Inferior parietal cortex (tissue), 1 donor: Measurements from ENCODE around the gene ELMO2.

ENCODE experiments used
- DNase-seq: peaks from one replicate; pipeline ENCODE4 v3.0.0-alpha.2; 2016; ENCODE audit errors: extremely low spot score

Gene ELMO2

DNA sequence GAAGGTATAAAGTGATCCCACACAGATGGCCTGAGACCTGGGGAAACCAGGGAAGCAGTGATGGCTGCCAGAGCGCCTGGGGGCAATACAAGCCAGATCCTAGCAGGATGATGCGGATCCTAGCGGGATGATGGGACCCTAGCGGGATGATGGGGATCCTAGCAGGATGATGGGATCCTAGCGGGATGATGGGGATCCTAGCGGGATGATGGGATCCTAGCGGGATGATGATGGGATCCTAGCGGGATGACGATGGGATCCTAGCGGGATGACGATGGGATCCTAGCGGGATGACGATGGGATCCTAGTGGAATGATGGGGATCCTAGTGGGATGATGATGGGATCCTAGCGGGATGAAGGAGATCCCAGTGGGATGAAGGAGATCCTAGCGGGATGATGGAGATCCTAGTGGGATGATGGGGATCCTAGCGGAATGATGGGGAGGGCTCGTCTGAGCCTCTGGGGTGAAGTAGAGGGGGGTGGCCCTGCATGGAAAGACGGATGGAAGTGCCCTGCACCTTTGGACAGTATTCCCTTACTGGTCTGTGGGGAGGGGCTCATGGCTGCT lies 54.0 kb downstream of the ELMO2 start:
- DNase-seq = no peak

DNA sequence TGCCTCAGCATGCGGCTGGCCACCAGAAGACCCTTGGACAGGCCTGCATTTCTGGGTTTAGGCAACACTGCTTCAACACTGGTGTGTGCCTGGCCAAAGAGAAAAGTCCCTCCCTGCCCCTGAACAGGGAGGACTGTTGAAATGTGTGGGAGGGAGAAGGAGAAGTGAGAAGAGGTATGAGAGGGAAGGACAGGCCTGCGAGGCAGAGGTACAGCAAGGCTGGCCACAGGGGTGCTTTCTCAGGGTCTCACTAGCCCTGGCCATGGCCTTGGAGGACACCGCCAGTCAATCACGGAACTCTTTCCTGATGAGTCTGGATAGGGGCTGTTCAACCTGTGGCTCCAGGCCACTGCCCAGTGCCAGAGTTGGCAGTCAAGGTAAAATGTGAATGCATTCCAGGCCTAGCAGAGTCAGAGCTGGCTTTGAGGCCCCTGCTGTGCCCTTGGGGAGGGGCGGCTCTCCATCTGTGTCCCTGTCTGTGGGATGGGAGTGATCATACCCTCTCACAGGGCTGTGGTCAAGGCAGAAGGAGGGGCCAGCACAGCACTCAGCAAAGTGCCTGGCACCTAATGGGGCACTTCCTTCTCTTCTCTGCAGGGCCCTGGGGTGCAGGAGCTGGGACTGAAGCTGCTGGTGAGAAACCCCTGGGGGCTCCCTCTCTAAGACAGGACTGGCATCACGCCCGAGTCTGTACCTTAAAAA lies 54.9 kb downstream of the ELMO2 start:
- no peak for DNase-seq

DNA sequence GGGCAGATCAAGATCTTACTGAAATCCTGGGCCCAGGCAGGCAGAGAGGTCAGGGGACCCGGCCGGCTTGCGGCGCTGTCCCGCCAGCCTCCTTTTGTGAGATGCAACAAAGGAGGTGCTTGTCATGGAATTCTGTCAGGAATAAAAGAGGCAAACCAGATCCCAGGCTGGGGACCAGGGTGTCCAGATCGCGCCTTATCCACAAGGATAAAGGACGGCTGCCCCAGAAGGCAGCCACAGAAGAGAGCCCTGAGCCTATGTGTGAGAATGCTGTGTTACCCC lies 55.5 kb downstream of the ELMO2 start:
- DNase-seq = no peak

DNA sequence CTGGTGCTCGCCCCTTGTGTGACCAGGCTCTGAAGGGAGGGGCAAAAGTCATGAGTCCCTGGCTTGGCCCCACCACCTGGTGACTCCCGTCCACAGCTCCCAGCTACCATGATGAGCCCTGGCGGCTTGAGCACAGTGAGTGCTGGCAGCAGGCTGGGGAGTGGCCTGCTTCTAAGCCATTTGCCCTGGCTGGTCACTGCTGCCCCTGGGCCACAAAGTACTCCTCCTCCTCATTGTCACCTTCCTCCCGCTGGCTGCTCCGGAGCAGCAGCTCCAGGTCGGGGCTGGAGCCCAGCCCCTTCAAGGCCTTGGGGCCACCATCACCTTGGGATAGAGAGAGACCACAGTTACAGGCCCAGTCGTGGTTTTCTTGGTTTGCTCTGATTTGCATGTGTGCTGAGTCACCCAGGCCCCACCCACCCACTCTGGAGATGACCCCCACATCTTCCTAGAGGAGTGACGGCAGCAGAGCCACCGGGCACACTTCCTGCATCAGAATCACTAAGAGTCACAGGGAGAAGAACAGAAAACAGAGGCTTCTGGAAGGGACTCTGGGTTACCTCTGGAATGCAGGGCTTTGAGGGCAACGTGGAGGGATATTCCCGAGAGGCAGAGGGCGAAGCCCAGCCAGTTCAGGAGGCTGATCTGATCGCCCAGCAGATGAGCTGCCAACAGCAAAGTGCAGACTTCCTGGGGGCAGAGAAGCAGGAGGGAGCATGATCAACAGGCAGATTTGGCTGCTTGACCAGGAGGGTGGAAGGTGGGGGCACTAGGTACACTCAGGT lies 56.0 kb downstream of the ELMO2 start:
- DNase-seq = no peak

DNA sequence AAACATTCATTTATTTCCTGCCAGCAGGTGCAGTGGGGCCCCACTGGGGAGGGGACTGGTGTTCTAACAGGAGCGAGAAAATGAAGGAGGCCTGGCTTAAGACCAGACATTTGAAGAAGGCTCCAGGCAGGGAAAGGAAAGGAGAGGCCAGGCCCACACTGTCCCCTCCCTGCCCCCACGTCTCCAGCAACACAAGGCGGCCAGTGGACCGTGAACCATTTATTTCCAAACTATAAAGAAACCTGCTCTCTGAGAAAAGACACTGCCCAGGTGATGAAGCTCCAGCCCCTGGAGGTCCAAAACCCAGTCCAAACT lies 56.7 kb downstream of the ELMO2 start:
- no peak for DNase-seq

DNA sequence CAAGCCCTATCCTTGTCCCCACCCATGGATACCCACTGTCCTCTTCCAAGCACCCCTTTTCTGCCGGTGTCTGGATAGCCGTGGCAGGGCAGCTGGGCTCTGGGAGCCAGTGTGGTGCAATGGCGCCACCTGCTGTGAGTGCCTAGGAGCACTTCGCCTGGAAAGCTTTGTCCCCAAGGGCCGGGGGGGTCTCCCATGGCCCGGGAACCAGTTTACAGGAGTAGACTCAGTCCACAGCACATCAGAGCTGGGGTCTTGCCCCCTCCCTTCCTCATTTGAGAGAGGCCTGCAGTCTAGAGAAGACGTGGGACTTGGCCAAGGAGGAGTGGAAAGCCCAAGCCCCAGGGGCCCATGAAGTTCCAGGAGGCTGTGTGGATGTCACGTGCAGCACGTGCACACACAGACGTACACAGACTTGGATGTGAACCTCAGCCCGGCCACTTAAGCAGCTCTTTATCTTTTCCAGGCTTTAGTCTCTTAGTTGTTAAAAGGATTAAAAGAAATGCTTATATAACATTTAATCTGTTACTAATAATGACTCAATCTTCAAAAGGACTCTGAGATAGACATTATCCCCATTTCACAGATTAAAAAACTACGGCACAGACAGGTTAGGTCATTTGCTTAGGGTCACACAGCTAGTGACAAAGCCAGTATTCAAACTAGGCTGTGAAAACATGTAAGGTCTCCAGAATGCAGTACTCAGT lies 57.2 kb downstream of the ELMO2 start:
- DNase-seq = peak; percentile 73

DNA sequence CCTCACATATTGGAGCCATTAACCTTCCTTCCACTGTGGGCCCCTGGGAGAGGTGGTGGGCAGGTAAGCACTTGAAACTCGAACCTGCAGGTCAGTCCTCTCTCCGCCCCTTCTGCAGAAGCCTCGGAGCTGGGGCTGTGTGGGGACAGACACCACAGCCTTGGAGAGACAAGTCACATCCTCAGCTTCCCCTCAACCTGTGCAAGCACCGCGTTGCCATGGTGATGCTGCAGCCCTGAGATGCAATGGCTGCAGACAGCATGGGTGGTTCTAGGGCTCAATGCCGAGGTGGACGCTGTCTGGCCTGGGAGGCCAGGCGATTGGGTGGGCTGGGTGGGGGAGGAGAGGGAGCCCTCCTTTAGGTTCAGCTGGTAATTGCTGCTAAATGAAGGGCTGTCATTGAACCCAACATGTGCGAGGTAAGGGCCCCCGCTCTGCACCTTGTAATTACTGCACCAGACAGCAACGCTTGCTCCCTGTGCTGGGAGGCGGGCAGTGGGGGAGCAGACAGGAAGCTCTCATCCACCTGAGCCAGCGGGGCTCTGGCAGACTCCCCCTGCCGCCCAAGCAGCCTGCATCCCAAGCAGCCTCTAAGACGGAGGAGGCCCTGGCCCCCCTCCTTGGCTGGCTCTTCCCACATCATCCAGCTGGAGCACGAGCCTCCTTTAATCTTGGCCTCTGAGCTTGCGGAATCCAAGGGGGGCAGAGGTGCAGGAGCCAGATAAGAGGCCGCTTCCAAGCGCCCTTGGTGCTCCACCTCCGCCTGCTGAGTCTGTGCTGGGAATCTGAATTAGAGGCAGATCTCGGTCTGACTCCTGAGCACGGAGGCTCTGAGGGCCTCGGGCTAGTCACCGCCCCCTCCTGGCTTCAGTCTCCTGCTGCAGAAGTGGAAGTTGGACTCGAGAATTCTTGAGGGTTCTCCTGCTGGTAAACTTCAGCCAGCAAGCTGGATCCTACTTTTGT lies 58.3 kb downstream of the ELMO2 start:
- DNase-seq = no peak

DNA sequence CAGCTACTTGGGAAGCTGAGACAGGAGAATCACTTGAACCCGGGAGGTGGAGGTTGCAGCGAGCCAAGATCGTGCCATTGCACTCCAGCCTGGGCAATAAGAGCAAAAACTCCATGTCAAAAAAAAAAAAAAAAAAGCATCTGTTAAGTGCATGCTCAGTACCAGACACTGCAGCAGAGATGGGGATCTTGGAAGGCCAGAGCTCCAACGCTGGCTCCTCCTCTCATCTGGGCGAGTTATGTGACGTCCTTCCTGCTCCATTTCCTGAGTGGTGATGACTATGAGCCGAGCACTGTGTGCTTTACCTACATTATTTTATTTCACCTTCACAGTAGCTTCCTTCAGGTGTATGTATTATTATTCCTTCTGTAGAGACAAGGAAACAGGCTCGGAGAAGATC lies 59.6 kb downstream of the ELMO2 start:
- DNase-seq = no peak

DNA sequence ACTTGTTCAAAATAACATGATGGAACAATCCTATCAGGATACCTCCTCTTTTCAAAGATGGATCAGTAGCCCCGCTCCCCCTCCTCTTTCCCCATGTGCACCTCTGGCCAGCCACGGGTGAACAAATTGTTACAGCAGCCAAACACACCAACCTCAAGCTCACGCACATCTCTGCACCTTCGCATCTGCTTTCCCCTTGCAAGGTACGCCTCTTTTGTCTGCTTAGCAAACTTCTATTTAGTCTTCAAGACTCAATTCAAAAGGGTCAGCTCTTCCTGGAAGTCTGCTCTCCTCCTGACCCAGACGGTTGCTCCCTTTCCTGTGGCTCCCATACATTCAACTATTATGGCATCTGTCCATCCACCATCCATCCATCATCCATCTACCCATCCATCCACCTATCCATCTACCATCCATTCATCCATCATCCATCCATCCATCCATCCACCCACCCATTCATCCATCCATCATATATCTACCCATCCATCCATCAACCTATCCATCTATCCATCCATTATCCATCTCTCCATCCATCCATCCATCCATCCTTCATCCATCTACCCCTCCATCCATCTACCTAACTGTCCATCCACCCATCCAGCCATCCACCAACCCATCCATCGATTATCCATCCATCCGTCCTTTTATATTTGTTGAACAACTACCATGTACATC lies 61.8 kb downstream of the ELMO2 start:
- no peak for DNase-seq

DNA sequence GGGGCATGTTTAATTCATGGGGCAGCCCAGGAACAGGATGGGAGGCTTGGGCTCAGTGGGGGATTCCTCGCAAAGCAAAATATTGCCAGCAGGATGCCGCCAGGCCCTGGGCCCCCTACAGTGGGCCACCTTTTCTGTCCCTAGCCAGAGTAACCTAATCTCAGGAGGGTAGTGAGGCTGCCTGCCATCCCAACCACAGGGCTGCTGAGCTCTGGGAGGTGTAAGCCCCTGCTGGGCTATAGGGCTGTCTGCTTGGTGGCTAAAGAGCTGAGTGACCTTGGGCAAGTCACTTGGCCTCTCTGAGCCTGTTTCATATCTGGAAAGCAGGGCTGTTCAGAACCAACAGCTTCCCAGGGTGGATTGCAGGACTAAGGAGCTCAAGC lies 62.4 kb downstream of the ELMO2 start:
- DNase-seq = no peak

DNA sequence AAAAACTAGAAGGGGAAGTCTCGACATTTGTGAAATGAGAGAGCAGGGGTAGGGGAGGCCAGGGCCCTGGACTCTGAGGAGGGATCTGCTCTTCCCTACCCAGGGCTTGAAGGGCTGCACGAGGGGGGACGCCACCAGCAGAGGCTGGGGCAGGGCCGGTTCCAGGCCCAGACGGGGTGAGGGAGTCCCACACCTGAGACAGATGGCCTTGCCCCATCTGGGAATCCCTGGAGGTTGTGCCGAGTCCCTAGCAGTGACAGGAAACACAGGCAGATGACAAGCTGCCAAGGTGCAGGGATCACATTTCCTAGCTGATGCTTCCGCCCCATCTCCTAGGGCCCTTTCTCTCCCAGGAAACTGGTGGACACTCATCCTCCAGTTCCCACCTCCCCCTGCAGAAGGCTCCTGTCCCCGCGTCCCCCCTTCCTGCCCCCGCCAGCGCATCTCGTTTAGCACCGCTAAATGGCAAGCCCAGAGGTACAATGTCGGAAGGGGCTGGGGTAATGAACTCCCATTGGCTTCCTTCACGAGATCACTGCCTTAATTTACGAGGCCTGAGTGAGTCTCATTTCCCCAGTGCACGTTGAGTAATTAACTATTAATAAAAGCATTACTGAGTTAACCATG lies 63.0 kb downstream of the ELMO2 start:
- DNase-seq = no peak

DNA sequence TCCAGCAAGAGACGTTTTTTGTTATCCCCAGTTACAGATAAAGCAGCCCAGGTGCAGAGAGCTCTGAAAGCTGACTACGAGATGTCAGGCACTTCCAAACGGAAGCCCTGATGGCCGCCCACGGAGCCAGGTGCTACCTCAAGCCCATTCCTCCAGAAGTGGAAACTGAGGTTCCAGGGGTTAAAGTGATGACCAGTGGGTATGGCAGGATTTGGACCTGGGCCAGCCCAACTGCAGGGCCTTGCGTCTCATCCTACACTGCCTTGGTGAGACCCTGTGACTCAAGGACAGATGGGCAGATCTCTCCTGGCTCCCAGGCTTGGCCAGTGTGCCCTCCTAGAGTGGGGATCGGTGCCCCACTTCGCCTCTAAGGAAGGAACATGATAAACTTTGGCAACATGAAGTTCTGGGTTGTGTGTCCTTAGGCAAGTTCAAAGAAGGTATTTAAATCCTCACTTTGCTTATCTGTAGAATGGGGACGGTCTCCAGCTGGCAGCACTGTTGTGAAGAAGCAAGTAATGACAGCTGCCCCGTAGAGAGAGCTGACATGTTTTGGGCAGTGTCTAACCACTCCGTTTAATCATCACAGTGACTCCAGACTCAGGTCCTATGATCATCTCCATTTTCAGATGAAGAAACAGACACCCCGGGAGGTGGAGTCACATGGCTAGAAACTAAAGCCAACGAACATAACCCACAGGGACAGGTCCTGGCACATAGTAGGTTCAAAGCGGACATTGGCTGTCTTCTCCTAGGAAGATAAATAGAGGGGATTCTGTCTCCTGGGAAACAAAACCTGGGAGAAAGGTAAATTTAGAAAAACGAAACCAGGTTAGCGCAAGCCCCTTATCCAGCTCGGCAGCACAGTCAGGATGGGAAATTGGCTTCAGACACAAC lies 63.7 kb downstream of the ELMO2 start:
- DNase-seq = no peak

DNA sequence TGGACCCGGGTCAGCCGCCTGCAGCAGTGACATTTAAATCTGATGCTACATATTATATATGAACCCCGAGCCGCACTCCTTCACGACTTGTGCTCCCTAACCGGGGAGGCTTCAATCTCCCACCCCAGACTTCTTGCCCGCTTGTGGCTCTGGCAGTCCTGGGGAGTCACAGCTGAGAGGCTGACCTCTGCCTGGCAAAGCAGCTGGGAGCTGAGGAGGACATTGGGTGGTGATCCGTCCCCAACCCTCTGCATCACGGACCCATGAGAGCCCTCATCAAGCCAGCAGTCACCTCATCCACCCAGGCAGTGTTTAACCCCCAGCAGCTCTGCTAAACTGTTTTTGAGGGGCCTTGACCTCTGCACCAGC lies 64.4 kb downstream of the ELMO2 start:
- no peak for DNase-seq

DNA sequence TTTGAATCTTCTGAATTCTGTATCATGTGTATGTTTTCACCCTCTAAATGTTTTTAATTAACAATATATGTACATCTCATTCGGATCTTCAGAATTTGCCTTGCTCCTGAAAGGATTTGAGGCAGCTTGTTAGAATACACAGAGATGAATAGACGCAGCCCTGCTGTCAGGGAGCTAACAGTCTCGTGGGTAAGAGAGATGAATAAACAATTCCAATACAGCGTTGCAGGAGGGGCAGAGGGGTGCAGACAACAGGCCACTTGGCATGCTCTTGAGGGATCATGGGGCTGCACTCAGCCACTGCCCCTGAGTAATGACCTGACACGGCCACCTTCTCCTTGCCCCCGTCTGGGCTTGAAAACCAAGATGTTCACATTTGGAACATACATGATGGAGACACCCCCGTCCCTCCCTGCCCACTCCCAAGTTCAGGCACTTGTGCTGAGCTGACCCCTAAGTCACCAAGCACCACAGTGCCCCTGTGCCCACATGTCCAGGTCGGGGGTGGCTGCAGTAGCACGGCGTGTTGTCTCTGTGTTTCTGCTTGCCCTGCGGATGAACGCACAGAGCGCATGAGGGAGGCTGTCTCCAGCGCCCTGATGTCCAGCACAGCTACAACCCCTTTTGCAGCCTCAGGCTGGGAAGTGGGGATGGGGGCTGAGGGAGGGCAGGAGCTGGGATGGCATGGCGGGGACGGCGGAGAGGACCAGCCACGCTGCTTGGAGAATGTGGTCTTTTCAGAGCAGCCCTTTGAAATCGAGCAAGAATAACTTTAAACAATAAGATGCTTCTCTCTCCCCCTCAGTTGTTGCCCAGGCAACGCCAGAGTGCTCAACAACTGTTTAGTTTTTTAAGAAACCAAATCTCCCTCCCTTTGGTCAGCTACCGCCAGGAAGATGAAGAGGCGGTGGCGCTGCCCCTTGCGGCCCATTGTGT lies 65.1 kb downstream of the ELMO2 start:
- no peak for DNase-seq

DNA sequence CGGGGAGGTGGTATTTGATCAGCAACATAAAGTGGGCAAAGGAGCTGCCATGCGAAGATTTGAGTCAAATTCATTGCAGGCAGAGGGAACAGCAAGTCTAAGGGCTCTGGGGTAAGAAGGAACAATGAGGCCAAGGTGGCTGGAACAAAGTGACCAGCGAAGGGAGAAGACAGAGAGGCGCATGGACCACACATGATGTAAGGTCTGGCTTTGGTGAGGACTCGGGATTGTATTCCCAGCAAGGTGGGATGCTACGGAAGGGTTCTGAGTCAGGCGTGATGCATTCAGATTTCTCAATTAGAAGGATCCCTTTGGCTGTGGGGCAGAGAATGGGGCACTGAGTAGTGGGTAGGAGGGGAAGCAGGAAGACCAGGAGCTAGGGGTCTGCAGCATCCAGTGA lies 67.4 kb downstream of the ELMO2 start:
- no peak for DNase-seq

DNA sequence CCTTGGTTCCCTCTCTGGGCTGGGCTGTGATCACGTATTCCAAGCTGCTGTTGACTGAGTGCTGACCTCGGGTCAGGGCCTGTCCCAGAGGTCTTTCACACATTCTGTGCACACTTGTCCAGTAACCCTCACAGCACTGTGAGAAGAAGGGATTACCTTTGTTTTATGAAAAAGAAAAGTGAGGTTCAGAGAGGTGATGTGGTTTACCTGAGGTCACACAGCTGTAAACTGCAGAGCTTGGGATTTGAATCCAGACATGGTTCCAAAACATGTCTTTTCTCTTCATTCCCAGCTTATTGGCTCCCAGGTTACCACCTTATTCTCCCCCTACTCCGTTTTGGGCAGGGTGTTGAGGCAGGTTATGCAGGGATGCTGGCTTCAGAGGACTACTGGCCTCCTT lies 69.7 kb downstream of the ELMO2 start:
- no peak for DNase-seq

DNA sequence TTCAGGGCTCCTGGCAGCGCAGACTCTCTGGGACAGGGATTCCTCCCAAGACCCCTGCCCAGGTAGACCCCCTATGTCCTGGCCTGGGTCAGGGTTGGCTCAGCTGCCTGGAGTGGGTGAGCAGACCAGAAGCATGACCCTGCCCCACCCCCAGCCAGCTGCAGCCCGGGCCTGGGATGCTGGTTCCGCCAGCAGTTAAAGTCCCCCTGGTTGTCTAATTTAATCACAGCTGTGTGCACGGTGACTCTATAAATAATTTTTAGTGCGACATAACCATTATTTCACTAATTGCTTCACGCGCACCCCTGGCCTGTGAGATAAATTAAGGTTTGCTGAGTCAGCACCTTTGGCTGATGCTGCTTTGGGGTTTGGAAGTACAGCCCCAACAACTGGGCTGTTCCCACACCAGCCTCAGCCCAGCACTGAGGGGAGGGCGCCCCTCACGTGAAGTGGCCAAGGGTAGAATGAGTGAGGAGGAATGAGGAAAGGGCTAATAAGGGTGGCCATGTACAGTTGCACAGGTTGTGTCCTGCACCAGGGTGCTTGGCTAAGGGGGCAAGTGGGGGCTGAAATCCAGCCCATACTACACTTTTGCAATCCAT lies 72.0 kb downstream of the ELMO2 start:
- no peak for DNase-seq
